ENCODE data around the gene MRPL55. TPM values are rescaled to one million over a fixed set of nuclear protein-coding genes. Genes with fewer than 3 reads are reported as not detected.
A peak's percentile ranks its signal among the peaks of the same experiment; 100 is the strongest.

The MRPL55 gene
- total RNA-seq, 2 donors from 2014 or later, result 57.6 to 66.7 TPM

DNA sequence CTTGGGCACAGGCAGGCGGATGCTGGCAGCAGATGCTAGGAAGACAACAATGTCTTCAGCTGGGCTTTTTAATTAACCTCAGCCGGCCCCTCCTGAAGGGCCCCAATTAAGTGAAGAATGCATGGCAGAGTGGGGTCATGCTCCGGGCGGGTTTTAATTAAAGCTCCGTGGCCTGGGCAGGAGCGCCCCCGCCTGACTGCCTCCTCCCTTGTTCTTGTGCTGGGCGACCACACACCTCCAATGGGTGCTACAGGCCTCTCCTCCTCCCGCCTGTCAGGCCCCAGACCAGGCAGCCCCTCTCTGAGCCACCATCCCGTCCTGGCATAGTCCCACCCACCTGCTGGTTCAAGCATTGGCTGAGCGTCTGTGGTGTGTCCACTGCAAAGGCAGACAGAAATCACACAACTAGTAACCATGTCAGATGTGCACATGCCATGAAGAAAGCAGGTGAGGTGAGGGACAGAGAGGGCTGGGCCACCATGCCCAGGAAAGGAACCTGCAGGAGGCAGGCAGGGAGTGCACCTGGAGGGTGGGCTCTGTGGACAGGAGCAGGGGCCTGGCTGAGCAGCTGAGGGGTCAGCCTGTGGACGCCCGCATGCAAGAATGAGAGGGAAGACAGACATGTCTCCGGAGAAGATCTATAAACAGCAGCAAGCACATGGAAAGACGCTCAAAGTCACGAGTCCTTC, 35.1 kb downstream of the MRPL55 start:
- Mint-ChIP-seq H3K9me3 (no peaks in the 10 kb centered on the region), H3K27me3 (ENCODE audit: insufficient read depth) (peaks cover 76% of the 10 kb centered on the region), H3K27ac (no peak overlapping the region), H3K4me3 (no peak overlapping the region), H3K4me1 (peaks cover 6% of the 10 kb centered on the region), H3K36me3 (ENCODE audit: low read depth) (no peaks in the 10 kb centered on the region)
- H3K9ac ChIP-seq (ENCODE audit: extremely low read depth, low read length, poor library complexity, severe bottlenecking), result no peak overlapping the region
- peak; percentile 77 for DNase-seq
- peaks cover 35% of the 10 kb centered on the region for H3K27me3 ChIP-seq (ENCODE audit: control insufficient read depth, insufficient read depth, low read length, poor library complexity, severe bottlenecking)
- WGBS, 2 experiments (ENCODE audit: insufficient coverage in 1 of 2, insufficient read length in 1 of 2), result 45 to 64% methylated on average over 10 to 16 of the region's 16 CpGs
- TF ChIP-seq, protein P1, sequence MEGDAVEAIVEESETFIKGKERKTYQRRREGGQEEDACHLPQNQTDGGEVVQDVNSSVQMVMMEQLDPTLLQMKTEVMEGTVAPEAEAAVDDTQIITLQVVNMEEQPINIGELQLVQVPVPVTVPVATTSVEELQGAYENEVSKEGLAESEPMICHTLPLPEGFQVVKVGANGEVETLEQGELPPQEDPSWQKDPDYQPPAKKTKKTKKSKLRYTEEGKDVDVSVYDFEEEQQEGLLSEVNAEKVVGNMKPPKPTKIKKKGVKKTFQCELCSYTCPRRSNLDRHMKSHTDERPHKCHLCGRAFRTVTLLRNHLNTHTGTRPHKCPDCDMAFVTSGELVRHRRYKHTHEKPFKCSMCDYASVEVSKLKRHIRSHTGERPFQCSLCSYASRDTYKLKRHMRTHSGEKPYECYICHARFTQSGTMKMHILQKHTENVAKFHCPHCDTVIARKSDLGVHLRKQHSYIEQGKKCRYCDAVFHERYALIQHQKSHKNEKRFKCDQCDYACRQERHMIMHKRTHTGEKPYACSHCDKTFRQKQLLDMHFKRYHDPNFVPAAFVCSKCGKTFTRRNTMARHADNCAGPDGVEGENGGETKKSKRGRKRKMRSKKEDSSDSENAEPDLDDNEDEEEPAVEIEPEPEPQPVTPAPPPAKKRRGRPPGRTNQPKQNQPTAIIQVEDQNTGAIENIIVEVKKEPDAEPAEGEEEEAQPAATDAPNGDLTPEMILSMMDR (conservative IDR thresholded peaks at IDR 0.05), result peak; percentile 63
- H3K4me1 ChIP-seq (ENCODE audit: control insufficient read depth, insufficient read depth, low read length), result no peaks in the 10 kb centered on the region
- H3K27ac ChIP-seq (ENCODE audit: low read depth, low read length), result no peak overlapping the region
- no peaks in the 10 kb centered on the region for H3K9me3 ChIP-seq (ENCODE audit: control insufficient read depth, low read length)
- H3K4me3 ChIP-seq (ENCODE audit: low read length), result no peak overlapping the region
- H3K36me3 ChIP-seq (ENCODE audit: control insufficient read depth, insufficient read depth, low read length), result no peaks in the 10 kb centered on the region

DNA sequence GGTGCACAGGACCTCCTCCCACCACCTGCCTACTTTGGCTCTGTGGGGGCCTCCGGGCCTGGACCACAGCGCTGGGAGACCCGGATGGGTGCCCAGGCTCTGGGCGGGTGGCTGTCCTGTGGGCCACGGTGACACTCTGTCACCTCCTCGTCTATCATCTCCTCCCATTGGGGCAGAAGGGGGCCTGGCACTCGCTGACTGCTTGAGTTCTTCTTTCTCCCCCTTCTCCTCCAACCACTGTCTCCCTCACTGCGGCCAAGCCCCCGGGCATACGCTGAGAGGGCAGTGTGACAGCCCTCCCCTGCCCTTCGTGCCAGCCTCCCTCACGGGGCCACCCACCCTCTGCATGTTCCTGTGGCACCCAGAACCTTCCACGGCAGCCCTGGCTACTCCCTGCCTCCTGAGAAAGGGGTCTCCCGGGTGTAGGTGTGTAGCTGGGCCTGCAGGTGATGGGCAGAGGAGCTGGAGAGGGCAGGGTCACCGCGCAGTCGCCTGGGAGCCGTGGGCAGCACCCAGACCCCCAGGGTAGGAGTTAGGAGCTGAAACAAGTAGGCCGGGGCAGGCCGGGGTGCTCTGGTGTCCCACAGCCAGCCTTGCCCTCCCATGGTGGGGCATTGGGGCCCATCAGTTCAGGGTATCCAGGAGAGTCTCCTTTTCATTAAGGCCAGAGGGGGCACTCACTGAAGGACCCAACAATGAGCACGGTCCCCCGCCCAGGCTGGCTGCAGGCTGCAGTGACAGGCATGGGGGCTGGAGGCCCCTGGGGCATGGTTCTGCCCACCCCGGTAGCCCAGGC, 35.8 kb downstream of the MRPL55 start:
- peaks cover 72% of the 10 kb centered on the region for H3K27me3 Mint-ChIP-seq (ENCODE audit: insufficient read depth)
- H3K27ac Mint-ChIP-seq, result no peak overlapping the region
- no peak overlapping the region for H3K27ac ChIP-seq (ENCODE audit: low read depth, low read length)
- H3K9ac ChIP-seq (ENCODE audit: extremely low read depth, low read length, poor library complexity, severe bottlenecking), result no peak overlapping the region
- no peak overlapping the region for H3K4me3 Mint-ChIP-seq
- DNase-seq, result no peak
- H3K36me3 ChIP-seq (ENCODE audit: control insufficient read depth, insufficient read depth, low read length), result no peaks in the 10 kb centered on the region
- H3K27me3 ChIP-seq (ENCODE audit: control insufficient read depth, insufficient read depth, low read length, poor library complexity, severe bottlenecking), result peaks cover 42% of the 10 kb centered on the region
- WGBS, 2 experiments (ENCODE audit: insufficient coverage in 1 of 2, insufficient read length in 1 of 2), result 86 to 90% methylated on average over 10 to 23 of the region's 23 CpGs
- no peaks in the 10 kb centered on the region for H3K9me3 Mint-ChIP-seq
- no peaks in the 10 kb centered on the region for H3K9me3 ChIP-seq (ENCODE audit: control insufficient read depth, low read length)
- no peaks in the 10 kb centered on the region for H3K36me3 Mint-ChIP-seq (ENCODE audit: low read depth)
- H3K4me1 Mint-ChIP-seq, result peaks cover 4% of the 10 kb centered on the region
- H3K4me3 ChIP-seq (ENCODE audit: low read length), result no peak overlapping the region
- no peaks in the 10 kb centered on the region for H3K4me1 ChIP-seq (ENCODE audit: control insufficient read depth, insufficient read depth, low read length)
- TF ChIP-seq, protein P1 (conservative IDR thresholded peaks at IDR 0.05), result no peak

- H3K9ac ChIP-seq (ENCODE audit: extremely low read depth, low read length, poor library complexity, severe bottlenecking), result no peak overlapping the region
- H3K4me1 ChIP-seq (ENCODE audit: control insufficient read depth, insufficient read depth, low read length), result no peaks in the 10 kb centered on the region
- H3K4me3 Mint-ChIP-seq, result no peak overlapping the region
- WGBS, 2 experiments (ENCODE audit: insufficient coverage in 1 of 2, insufficient read length in 1 of 2), result 89 to 94% methylated on average over 3 to 5 of the region's 5 CpGs
- H3K36me3 Mint-ChIP-seq (ENCODE audit: low read depth), result no peaks in the 10 kb centered on the region
- peaks cover 48% of the 10 kb centered on the region for H3K27me3 ChIP-seq (ENCODE audit: control insufficient read depth, insufficient read depth, low read length, poor library complexity, severe bottlenecking)
- H3K9me3 Mint-ChIP-seq, result no peaks in the 10 kb centered on the region
- no peak overlapping the region for H3K27ac Mint-ChIP-seq
- no peak for DNase-seq
- no peak overlapping the region for H3K4me3 ChIP-seq (ENCODE audit: low read length)
- H3K27me3 Mint-ChIP-seq (ENCODE audit: insufficient read depth), result peaks cover 67% of the 10 kb centered on the region
- H3K36me3 ChIP-seq (ENCODE audit: control insufficient read depth, insufficient read depth, low read length), result no peaks in the 10 kb centered on the region
- peaks cover 4% of the 10 kb centered on the region for H3K4me1 Mint-ChIP-seq
- H3K9me3 ChIP-seq (ENCODE audit: control insufficient read depth, low read length), result no peaks in the 10 kb centered on the region
- H3K27ac ChIP-seq (ENCODE audit: low read depth, low read length), result no peak overlapping the region
- TF ChIP-seq, protein P1 (conservative IDR thresholded peaks at IDR 0.05), result no peak
These were observed 36.4 kb downstream of the MRPL55 start for GRCh38 chr1:228072658-228073043.

Measured in endodermal cell (in vitro differentiated cells).